Measurements from ENCODE around the gene FAM120B.

Gene FAM120B

DNA sequence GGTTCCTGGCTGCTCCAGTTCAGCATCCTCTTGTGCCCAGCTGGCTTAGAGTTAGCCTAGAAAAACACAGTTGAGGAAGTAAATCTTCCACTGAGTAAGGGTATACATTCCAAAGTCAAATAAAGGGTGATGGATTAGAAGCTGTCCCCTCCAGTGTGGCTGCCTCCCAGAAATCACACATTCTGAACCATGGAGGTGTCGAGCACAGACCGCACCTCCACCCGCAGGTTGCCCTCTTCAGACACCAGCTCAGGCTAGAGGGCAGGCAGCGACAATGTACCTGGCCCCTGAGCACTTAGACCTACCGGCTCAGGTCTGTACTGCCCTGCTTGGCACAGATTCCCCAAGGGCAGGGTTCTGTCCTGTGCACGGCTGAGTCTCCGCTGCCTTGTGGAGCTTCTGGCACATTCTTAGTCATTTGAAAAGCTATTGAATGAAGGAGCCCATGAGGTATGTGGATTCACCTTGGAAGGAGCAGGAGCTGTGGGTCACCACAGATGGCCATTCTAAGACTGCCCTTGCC, 118.1 kb downstream of the FAM120B start:
- no peak for DNase-seq

DNA sequence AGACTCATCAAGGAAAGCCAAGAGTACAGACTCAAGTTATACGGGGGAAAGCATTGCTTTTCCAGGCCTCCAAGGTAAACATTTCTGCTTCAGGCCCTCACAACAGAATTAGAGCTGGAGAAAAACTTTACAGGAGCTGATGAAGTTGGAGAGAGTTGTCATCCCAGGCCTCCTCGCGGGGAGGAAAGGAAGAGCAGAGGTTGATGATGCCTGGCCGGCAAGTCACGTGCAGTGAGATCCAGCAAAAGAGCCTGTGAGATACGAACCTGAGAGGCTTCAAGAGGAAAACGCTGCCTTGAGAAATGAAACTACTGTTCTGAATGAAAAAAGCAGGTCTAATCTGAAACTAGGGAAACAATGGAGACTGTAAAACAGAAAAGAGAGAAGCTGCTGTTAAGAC, 122.9 kb downstream of the FAM120B start:
- DNase-seq = no peak

DNA sequence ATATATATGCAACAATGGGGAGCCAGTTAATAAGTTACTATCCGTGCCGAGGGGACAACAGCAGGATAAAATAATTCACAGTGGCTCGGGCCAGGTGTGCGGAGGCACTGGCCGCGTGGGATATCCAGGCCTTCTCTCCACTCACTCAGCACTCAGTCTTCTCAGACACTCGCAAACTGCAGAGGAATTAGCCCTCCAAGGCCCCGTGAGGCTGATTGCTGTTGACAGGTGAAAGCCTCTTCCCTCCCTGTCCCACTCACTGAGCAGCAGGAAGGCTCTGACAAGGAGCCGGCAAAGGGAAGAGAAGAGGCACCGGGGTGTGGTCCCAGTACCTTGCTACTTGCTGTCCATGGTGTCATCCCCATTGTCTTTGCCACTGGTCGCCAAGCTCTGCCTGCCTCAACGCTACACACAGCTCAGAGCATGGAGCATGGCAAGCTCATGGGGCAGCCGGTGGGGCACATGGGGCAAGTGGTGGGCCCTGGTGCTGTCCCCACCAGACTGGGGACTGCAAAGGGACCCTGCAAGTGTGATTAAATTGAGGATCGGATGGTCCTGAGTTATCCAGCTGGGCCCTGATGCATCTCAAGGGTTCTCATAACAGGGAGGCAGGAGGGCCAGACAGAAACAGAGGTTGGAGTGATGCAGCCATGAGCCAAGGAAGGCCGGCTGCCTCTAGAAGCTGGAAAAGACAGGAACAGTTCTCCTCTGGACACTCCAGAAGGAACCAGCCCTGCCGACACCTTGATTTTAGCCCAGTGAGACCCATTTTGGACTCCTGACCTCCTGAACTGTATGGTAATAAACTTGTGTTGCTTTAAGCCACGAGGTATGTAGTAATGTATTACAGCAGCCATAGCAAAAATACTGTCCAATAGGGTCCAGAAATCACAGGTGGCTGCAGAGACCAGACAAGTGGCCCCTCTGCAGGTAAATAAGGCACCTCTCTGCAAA, 126.9 kb downstream of the FAM120B start:
- DNase-seq = peak; percentile 85

DNA sequence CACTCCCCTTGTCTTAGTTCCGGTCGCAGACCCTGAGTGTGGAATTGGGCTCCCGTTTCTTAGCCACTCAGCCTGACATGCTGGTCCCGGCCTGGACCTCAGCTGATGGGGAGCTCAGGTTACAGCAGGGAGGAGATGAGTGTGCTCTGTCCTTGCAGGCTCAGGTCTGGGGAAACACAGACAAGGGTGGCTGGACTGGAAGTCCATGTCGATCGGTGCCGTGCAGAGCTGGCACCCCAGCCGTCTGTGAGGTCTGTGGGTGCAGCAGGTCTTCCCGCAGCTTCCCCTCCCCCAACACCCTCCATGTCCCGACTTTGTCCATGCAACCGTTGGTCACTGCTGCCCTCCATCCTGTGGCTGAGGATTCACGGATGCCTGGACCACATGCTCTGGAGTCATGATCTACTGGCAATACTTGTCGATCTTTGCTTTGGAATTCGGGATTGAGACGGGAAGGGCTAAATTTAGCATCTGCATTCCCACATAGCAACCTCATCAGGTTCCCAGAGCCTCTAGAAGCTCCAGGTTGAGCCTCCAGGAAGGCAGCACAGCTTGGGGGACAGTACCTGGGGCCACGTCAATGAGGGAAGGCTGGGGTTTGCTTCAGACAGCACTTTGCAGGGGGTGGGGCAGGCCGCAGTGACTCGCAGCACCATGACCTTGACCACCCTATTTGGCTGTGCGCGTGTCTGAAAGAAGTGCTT, 127.7 kb downstream of the FAM120B start:
- DNase-seq = no peak

DNA sequence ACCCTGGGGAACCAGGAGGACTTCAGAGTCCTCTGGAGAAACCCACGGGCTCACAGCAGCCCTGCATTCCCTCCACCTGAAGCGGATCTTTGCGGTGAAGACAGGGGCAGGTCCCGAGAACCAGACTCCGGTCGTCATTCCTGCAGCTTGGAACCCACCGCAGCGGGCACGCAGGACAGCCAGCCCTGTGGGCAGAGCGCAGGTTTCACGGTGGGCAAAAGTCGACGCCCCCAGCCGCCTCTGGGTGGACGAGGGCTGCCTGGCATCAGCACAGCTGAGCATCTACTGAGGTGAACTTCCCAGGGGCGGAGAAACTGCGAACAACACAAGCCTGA, 128.2 kb downstream of the FAM120B start:
- no peak for DNase-seq

DNA sequence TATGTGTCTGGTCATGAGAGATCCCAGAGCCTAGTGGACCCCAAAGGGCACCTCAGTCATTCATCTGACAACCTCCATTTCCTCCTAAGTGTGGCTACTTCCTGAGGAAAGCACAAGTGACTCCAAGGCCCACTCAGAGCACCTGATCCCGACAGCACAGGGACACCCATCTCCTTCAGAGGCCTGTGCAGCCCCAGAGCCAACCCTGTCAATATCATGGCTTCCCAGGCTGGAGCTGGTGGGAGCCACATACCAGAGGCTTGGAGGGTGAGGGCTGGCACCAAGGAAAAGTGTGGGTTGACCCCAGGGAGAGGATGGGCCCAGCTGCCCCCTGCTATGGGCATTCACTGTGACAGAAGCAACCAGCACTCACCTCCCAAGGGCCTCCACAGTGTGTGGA, 129.2 kb downstream of the FAM120B start:
- DNase-seq = no peak

DNA sequence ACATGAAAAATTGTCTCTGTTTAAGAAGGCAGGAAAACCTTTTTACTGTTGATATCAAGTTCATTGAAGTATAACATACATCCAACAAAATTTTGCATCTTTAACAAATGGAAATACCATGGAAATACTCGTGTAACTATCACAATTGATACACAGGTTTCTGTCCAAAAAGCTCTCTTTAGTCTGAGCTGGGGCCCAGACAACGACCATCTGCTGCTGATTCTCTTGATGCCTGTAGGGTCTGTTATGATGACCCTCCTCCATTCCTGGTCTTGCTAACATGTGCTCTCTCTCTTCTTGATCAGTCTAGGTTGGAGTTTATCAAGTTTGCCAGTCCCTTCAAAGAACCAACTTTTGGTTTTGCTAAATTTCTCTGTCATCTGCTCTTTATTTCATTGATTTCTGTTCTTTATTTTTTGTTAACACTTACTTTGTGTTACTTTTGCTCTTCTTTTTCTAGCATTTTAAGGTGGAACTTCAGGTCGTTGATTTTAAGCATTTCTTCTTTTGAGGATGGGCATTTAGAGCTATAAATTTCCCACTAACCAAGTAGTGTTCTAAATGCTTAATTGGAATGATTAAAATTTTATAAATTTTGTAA, 129.8 kb downstream of the FAM120B start:
- no peak for DNase-seq

DNA sequence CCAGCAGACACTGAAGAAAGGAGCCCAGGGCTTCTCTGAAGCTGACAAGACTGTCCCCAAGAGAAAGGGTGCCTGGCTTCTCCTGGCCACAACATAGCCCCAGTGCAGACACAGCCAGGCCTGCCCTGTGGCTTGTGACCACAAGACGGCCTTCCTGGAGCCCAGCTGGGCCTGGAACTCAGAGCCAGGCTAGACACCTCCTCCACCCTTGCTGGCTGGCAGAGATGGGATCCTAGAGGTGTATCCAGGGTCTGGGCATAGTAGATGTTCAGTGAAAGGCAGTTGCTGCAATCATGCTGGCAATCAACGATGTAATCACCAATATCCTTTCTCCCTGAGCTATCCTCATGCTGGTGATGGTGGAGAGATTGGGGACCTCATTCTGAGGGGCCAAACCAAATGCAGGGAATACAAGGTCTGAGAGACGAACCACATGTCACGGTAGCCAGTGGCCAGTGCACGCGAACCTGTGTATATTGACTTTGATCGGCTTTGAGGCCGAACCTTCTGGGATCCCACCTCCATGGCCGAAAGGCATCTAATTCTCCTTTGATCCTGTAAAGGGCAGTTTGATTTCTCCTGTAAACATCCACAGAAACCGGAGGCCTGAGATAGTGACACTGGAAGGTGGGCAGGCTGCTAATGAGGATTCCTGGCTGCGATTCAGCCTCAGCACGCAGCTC, 131.3 kb downstream of the FAM120B start:
- DNase-seq = no peak

DNA sequence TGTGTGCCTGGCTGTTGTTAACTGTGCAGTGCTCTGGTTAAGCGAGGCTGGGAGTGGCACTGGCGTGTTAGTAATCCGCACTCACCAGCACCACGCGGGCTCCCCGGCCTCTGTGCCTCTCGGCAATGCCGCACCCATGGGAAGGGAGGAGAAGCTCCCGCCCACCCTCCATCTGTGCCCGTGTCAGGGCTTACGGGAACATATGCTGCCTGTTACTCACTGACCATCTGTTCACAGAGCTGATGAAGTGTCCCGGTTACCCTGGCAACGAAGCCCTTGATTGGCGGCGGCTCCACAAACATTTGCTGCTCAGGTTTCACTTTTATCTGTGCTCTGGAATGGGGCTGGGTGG, 131.8 kb downstream of the FAM120B start:
- DNase-seq = peak; percentile 90

DNA sequence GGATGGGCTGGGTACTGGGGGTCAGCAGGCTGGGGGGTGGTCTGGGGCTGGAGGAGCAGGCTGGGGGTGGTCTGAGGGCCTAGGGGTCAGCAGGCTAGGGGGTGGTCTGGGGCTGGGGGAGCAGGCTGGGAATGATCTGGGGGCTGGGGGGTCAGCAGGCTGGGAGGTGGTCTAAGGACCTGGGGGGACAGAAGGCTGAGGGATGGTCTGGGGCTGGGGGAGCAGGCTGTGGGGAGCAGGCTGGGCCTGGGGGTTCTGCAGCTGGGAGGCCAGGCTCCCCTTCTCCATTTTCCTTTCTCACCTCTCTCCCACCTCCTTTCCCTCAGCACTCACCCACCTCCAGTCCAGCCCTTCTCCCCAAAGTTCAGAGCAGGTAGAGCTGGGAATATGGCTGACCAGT, 132.3 kb downstream of the FAM120B start:
- DNase-seq = no peak

DNA sequence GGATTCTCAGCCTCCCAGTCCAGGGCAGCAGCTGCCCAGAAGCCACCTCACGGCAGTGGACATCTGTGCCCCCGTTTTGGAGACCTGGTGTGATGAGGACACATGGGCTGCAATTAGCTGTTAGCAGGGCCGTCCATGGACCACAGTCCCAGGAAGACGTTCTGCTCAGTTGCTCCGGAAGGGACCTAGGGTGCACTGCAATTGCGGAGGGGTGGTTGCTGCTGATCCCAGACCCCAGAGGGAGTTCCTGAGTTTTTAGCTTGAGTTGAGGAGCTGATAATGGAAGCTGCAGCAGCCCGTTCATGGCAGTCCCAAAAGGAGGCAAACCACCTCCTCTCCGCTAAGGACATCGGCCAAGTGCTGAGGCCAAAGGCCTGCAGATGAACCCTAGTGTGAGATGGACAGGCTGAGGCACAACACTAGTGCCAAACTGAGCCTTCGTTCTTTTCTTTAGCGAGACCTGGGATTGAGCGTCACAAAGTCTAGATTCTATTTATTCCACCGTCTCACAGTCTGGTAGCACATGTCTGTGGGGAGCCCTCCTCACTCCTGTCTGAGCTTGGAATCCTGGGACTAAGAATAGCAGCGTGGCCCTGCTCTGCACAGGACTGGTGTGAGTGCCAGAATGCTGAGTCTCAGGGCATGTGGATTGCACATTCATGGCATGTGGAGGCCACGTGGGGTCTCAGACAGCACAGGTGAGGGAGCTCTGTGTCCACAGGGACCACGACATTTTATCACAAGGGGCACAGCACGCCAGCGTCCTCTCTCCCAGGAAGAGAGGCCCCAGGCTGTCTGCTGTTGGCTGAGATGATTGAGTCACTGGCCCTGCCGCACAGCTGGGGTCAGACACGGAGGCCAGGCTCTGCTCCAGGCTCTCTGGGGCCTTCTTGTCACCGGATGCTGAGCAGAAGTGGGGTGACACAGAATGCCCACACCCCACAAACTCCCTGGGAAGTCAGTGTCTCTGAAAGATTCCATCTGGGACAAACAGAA, 133.1 kb downstream of the FAM120B start:
- DNase-seq = no peak

DNA sequence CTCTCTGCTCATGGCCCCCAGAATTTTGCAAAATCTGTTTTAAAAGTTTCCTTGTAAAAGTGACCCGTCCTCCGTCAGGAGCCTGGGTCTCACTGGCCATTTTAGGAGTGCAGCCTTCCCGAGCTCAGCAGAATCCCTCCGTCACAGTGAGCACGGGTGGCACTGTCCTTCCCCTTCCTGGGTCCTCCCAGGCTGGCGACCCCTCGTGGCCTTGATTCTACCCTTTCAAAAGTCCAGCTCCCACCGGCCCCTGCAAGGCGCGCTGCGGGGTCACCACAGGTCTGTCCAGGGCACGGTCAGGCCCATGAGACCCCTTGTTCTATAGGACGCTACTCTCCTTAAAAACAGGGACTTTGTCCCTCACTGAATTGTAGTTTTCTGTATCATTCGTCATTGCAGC, 133.9 kb downstream of the FAM120B start:
- DNase-seq = no peak

DNA sequence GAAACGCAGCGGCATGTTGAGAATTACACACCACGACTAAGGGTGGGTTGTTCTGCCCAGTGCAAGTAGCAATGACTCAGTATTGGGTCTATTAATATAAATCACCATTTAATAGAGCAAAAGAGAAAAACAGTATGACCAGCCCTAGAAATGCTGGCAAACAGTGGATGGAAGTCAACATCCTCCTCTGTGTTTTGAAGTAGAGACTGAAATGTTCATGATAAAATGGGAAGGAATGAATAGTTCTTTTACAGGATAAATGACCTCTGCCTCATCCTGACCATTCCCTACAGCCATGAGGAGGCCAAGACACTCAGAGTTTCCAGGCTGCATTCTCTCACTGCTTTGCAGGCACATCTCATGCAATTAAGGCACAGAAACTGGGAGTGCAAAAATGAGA, 134.8 kb downstream of the FAM120B start:
- DNase-seq = no peak

DNA sequence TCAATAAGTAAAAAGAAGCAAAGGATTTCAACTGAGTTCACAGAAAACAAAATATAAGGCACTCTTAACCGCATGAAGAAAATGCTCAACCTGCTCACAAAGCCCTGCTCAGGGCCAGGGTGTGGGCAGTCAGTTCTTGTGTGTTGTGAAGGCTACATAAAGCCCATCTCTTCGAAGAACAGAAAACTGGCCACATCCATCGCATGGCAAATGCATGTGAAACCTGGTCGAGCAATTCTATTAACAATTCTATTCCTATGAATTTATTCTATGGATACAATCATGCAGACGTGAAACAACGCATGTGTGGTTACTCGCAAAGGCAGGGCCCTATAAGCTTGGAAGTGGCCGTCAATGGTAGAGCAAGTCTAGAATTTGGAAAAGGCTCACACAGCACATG, 136.0 kb downstream of the FAM120B start:
- DNase-seq = no peak

DNA sequence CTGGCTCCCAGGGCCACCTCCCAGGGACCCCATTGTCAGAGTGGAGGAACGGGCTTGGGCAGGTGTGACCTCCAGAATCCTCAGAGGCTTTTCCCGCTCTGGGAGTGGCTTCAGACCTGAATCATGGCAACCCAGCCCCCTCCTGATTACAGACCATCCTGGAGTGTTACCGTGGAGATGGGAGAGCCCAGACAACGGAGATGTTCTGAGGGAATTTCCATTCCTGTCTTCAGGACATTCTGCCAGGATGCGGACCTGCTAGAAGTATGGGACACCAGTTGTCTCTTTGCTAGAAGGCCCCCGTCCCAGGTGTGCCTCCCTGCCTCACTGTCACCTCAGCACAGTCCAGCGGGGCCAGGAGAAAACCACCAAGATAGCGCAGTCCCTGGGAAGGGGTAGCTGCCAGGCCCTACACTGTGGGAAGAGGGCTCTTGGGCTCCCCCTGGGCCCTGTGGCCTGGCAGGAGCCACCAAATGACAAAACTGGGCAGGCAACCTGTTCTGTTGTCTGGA, 136.6 kb downstream of the FAM120B start:
- no peak for DNase-seq

DNA sequence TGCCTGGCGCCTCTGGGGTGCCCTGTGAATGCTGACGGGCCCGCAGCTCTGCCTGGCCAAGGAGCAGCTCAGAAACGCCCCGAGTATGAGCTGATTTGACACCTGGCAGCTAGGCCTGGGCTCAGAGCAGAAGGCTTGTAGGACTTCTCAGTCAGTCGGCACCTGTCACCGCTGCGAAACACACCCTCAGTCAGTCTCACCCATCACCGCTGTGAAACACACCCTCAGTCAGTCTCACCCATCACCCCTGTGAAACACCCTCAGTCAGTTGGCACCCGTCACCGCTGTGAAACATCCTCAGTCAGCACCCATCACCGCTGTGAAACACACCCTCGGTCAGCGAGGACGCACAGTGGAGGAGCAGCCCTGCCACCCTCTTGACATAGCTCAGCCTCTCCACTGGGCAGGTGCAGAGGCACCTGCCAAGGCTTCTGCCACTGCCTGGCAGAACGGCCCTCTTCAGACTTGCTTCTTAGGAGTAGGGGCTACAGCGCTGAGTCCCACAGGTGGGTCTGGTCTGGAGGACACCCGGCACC, 137.6 kb downstream of the FAM120B start:
- DNase-seq = no peak

DNA sequence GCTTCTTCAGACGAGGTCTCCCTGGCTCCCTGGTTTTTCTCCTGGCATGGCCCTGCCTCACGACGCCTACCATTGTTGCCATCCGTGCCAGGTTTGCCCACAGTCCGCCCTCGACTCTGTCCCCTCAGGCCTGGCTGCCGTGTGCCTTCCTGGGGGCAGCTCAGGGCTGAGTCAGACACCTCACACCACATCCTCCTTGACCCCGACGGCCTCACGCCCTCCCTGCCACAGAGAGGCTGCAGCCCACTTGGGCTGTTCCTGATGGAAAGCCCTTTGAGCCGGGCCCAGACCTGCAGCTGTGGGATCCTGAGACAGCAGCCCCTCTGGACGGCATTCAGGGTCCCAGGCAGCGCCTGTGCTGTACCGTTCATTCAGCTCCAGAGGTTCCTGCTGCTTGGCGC, 138.3 kb downstream of the FAM120B start:
- no peak for DNase-seq

DNA sequence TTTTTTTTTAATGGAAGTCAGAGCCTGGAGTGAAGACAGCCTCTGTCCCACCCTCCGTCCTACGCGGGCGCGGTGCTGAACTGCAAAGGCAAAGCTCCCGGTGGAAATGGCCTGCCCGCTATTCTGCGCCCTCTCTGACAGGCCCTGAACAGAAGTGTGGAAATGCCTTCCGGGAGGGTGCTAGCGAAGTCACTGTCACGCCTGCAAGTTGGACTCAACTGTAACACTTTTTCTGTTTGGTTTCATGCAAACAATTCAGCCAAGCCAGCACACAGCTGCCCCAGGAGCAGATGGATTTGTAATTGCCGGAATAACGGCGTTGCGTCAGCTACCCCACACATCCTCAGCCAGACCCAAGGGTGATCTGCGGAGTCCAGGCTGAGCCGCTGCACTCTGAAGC, 138.9 kb downstream of the FAM120B start:
- no peak for DNase-seq

DNA sequence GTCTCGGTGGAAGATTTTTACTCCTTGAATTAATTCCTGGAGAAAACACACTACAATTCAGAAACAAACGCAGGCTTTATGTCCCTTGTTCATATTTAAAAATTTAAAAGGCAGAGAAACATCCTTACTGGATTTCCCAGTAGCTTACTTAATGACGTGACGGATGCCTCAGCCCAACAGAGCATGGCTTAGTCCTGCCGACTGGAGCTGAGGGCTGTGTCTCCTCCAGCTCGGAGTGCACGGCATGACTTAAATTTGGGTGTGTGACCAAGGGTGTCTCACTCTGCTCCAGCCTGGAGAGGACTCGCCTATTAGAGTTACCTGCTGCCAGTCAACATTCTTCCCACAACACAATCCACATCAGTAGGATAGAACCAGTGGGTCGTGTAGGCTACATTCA, 139.4 kb downstream of the FAM120B start:
- DNase-seq = no peak

DNA sequence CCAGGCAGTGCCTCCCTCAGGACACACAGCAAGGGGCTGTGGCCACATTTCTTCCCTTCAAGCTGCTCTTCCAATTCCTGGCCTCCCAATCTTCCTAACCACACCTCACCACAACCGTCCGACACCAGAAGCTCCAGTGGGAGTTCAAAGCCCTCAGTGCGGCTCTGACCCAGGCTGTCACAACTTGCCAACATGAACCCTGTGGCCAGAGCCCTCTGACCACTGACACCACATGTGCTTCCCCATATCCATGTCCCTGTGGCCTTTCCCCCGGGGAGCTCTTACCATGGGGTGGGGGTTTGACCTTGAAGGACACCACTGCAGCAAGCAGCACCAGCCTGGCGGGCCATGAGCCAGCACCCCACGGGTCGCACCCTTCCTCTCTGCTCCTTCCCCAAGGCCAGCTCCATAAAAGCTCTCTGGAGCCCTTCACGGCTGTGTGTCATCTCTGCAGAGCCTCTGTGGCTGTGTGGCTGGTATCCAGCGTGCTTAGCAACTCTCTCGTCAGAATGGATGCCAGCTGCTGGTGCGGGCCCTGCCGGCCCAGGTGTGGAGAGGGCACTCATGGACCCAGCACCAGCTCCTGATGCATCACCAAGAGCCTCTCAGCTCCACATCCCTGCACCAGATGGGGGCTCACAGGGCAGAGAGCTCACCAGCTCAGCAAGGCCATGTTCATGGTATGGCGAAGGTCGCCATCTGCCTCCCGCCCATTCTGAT, 140.4 kb downstream of the FAM120B start:
- DNase-seq = no peak

DNA sequence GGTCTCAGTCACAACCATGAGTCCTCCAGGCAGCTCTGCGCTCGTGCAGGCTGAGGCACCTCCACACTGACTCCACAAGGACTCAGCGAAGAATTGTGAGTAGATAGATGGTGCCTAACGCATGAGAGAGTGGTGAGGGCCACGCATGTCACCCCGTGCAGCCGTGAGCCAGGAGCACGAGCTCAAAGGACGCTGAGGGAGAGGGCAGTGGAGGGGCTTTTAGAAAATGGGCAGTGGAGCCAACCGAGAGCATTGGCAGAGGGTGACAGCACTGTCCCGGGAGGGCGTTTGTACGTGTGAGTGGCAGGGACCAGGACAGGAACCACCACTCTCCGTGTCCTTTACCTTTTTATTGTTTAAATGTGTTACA, 141.0 kb downstream of the FAM120B start:
- DNase-seq = no peak
